SK-N-SH treated with all-trans-retinoic acid at 6 μM for 48 hours (cell line): ENCODE results near the gene SLC37A1.

Experiments used
- ATAC-seq: fragments of 200-7000 bp; cut with Tn5 transposase; 3 replicates; pipeline ENCODE4 v1.9.1; 2020; ENCODE audit warnings: mild to moderate bottlenecking, moderate library complexity
- ARNTL ChIP-seq: fragments of 450-650 bp; formaldehyde crosslinking; IDR thresholded peaks from 2 replicates; pipeline ENCODE4 v1.5.0; 2020; ENCODE audit warnings: low read depth, mild to moderate bottlenecking, moderate library complexity, borderline replicate concordance
- BACH2 ChIP-seq: fragments of 250-450 bp; sonication (Bioruptor Pico); IDR thresholded peaks from 2 replicates; pipeline ENCODE4 v1.9.0; 2021; ENCODE audit warnings: mild to moderate bottlenecking, borderline replicate concordance
- CSDC2 ChIP-seq: fragments of 250-450 bp; sonication (Bioruptor Pico); IDR thresholded peaks from 2 replicates; pipeline ENCODE4 v1.5.0; 2020; ENCODE audit warnings: mild to moderate bottlenecking, moderate library complexity
- ESRRG ChIP-seq: fragments of 250-450 bp; sonication (Bioruptor Pico); IDR thresholded peaks from 2 replicates; pipeline ENCODE4 v1.6.1; 2021; ENCODE audit warnings: mild to moderate bottlenecking
- GLIS3 ChIP-seq: fragments of 250-450 bp; sonication (Bioruptor Pico); IDR thresholded peaks from 2 replicates; pipeline ENCODE4 v1.5.0; 2020; ENCODE audit warnings: mild to moderate bottlenecking, moderate library complexity
- ISL1 ChIP-seq: fragments of 250-450 bp; sonication (Bioruptor Pico); IDR thresholded peaks from 2 replicates; pipeline ENCODE4 v2.1.2; 2022; ENCODE audit warnings: mild to moderate bottlenecking, moderate library complexity
- OSR1 ChIP-seq: fragments of 250-450 bp; sonication (Bioruptor Pico); IDR thresholded peaks from 2 replicates; pipeline ENCODE4 v1.8.0; 2022; ENCODE audit warnings: moderate library complexity, mild to moderate bottlenecking, inconsistent platforms
- PPARA ChIP-seq: fragments of 250-450 bp; sonication (Bioruptor Pico); IDR thresholded peaks from 2 replicates; pipeline ENCODE4 v1.5.0; 2020; ENCODE audit warnings: mild to moderate bottlenecking, borderline replicate concordance
- RARB ChIP-seq: fragments of 250-450 bp; sonication (Bioruptor Pico); IDR thresholded peaks from 2 replicates; pipeline ENCODE4 v1.8.0; 2021; ENCODE audit warnings: mild to moderate bottlenecking, moderate library complexity
- SNAI2 ChIP-seq: fragments of 250-450 bp; sonication (Bioruptor Pico); IDR thresholded peaks from 2 replicates; pipeline ENCODE4 v1.5.0; 2020; ENCODE audit warnings: mild to moderate bottlenecking, moderate library complexity
- TCF4 ChIP-seq: fragments of 250-450 bp; sonication (Bioruptor Pico); IDR thresholded peaks from 2 replicates; pipeline ENCODE4 v1.8.0; 2021; ENCODE audit warnings: mild to moderate bottlenecking, moderate library complexity, borderline replicate concordance
- TOX ChIP-seq: fragments of 250-450 bp; sonication (Bioruptor Pico); IDR thresholded peaks from 2 replicates; pipeline ENCODE4 v1.8.0; 2021; ENCODE audit warnings: mild to moderate bottlenecking, moderate library complexity, borderline replicate concordance
- ZC3H10 ChIP-seq: fragments of 250-450 bp; sonication (Bioruptor Pico); IDR thresholded peaks from 2 replicates; pipeline ENCODE4 v1.5.1; 2021; ENCODE audit warnings: mild to moderate bottlenecking, moderate library complexity
- ZFP3 ChIP-seq: fragments of 250-450 bp; sonication (Bioruptor Pico); IDR thresholded peaks from 2 replicates; pipeline ENCODE4 v1.5.0; 2020; ENCODE audit warnings: mild to moderate bottlenecking, moderate library complexity
- ZFP30 ChIP-seq: fragments of 450-650 bp; formaldehyde crosslinking; IDR thresholded peaks from 2 replicates; pipeline ENCODE4 v1.5.0; 2022; ENCODE audit warnings: mild to moderate bottlenecking, moderate library complexity
- ZNF565 ChIP-seq: fragments of 450-650 bp; formaldehyde crosslinking; conservative IDR thresholded peaks from 2 replicates; pipeline ENCODE4 v1.5.0; 2020; ENCODE audit warnings: low read depth, mild to moderate bottlenecking, moderate library complexity
- ZNF70 ChIP-seq: fragments of 450-650 bp; formaldehyde crosslinking; IDR thresholded peaks from 2 replicates; pipeline ENCODE4 v1.5.0; 2020; ENCODE audit warnings: mild to moderate bottlenecking, moderate library complexity
- TF ChIP-seq, protein P1 (sequence below): fragments of 250-450 bp; sonication (Bioruptor Pico); IDR thresholded peaks from 2 replicates; pipeline ENCODE4 v1.5.1; 2020; ENCODE audit warnings: low read depth, mild to moderate bottlenecking, moderate library complexity
- TF ChIP-seq, protein P2 (sequence below): fragments of 250-450 bp; sonication (Bioruptor Pico); IDR thresholded peaks from 2 replicates; pipeline ENCODE4 v1.5.0; 2020; ENCODE audit warnings: mild to moderate bottlenecking, moderate library complexity
- TF ChIP-seq, protein P3 (sequence below): fragments of 250-450 bp; sonication (Bioruptor Pico); IDR thresholded peaks from 2 replicates; pipeline ENCODE4 v1.8.0; 2020; ENCODE audit warnings: mild to moderate bottlenecking, moderate library complexity, borderline replicate concordance

Gene SLC37A1

DNA sequence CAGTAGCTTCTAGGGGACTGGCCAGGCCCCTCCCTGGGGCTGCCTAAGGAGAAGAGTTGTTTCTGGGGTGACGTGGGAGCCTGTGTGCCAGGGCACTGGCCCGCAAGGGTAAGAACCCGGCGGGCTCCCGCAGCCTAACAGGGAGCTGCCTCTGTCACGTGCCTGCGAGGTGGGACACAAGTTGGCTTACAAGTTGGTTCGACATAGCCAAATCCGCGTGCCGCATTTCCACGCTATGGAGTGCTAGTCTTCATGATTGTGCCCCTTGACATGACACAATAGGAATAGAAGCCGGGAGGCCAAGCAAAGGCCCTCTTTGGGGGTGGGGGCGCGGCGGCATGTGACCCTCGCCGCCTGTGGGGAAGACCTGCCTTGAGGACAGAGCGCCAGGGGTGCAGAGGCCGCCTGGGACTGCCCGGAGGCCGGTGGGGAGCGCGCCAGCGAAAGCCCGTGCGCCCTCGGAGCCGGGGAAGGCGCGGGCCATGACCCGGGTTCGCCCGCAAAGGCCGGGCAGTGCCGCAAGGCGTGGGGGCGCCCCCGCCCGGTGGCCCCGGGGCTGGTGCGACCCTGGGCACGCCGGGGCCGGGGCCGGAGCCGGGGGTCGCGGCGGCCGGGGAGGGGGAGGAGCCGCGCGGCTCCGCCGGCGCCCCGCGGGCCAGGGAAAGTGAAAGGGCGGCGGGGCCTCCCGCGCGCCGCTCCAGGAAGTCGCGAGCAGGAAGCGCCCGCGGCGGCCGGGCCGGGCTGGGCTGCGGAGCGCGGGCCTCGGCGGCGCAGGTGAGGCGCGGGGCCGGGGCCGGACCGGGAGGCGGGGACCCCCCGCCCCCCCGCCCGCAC is at the start of gene SLC37A1:
TSS of gene SLC37A1 (plus strand) at position 702 of the 834 bp plus-strand sequence. CDS start 4,603 bp downstream, outside the sequence.
- no peak; the same call in 1 of the 3 replicates for ATAC-seq
- no peak for TF ChIP-seq CSDC2 (CRISPR knock-in tag)
- TF ChIP-seq, all 23 proteins: peak for 0

- TF ChIP-seq PPARA (CRISPR knock-in tag): no peak
- no peak for TF ChIP-seq TCF4
- TF ChIP-seq OSR1 (CRISPR knock-in tag): no peak
- no peak for TF ChIP-seq ZNF70 (CRISPR knock-in tag)
- TF ChIP-seq ZC3H10 (CRISPR knock-in tag): no peak
- TF ChIP-seq SNAI2 (CRISPR knock-in tag): no peak
- no peak for TF ChIP-seq BACH2 (CRISPR knock-in tag)
- no peak for TF ChIP-seq ESRRG (CRISPR knock-in tag)
- no peak for TF ChIP-seq CSDC2 (CRISPR knock-in tag)
- TF ChIP-seq RARB: no peak
- no peak for TF ChIP-seq ZNF565
- no peak for ATAC-seq
Observed at GRCh38 chr21:42463861-42464515, 49.7 kb upstream of the SLC37A1 start.

- ATAC-seq: no peak
Observed at GRCh38 chr21:42465008-42465802, 48.4 kb upstream of the SLC37A1 start.

More at GRCh38 chr21:42465008-42465802, 48.4 kb upstream of the SLC37A1 start:
- TF ChIP-seq, protein P1, sequence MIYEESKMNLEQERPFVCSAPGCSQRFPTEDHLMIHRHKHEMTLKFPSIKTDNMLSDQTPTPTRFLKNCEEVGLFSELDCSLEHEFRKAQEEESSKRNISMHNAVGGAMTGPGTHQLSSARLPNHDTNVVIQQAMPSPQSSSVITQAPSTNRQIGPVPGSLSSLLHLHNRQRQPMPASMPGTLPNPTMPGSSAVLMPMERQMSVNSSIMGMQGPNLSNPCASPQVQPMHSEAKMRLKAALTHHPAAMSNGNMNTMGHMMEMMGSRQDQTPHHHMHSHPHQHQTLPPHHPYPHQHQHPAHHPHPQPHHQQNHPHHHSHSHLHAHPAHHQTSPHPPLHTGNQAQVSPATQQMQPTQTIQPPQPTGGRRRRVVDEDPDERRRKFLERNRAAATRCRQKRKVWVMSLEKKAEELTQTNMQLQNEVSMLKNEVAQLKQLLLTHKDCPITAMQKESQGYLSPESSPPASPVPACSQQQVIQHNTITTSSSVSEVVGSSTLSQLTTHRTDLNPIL (CRISPR knock-in tag): no peak
- TF ChIP-seq, protein P2, sequence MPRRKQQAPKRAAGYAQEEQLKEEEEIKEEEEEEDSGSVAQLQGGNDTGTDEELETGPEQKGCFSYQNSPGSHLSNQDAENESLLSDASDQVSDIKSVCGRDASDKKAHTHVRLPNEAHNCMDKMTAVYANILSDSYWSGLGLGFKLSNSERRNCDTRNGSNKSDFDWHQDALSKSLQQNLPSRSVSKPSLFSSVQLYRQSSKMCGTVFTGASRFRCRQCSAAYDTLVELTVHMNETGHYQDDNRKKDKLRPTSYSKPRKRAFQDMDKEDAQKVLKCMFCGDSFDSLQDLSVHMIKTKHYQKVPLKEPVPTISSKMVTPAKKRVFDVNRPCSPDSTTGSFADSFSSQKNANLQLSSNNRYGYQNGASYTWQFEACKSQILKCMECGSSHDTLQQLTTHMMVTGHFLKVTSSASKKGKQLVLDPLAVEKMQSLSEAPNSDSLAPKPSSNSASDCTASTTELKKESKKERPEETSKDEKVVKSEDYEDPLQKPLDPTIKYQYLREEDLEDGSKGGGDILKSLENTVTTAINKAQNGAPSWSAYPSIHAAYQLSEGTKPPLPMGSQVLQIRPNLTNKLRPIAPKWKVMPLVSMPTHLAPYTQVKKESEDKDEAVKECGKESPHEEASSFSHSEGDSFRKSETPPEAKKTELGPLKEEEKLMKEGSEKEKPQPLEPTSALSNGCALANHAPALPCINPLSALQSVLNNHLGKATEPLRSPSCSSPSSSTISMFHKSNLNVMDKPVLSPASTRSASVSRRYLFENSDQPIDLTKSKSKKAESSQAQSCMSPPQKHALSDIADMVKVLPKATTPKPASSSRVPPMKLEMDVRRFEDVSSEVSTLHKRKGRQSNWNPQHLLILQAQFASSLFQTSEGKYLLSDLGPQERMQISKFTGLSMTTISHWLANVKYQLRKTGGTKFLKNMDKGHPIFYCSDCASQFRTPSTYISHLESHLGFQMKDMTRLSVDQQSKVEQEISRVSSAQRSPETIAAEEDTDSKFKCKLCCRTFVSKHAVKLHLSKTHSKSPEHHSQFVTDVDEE (CRISPR knock-in tag): no peak
- no peak for TF ChIP-seq SNAI2 (CRISPR knock-in tag)
- TF ChIP-seq ISL1 (CRISPR knock-in tag): no peak
- TF ChIP-seq PPARA (CRISPR knock-in tag): no peak
- no peak for TF ChIP-seq ZC3H10 (CRISPR knock-in tag)
- TF ChIP-seq ARNTL: no peak
- TF ChIP-seq ZNF70 (CRISPR knock-in tag): no peak
- TF ChIP-seq, protein P3, sequence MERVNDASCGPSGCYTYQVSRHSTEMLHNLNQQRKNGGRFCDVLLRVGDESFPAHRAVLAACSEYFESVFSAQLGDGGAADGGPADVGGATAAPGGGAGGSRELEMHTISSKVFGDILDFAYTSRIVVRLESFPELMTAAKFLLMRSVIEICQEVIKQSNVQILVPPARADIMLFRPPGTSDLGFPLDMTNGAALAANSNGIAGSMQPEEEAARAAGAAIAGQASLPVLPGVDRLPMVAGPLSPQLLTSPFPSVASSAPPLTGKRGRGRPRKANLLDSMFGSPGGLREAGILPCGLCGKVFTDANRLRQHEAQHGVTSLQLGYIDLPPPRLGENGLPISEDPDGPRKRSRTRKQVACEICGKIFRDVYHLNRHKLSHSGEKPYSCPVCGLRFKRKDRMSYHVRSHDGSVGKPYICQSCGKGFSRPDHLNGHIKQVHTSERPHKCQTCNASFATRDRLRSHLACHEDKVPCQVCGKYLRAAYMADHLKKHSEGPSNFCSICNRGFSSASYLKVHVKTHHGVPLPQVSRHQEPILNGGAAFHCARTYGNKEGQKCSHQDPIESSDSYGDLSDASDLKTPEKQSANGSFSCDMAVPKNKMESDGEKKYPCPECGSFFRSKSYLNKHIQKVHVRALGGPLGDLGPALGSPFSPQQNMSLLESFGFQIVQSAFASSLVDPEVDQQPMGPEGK (CRISPR knock-in tag): no peak
- no peak for TF ChIP-seq OSR1 (CRISPR knock-in tag)
- no peak for TF ChIP-seq ZFP30 (CRISPR knock-in tag)
- TF ChIP-seq RARB: no peak
- TF ChIP-seq ESRRG (CRISPR knock-in tag): no peak
- no peak for TF ChIP-seq ZFP3 (CRISPR knock-in tag)
- no peak for TF ChIP-seq CSDC2 (CRISPR knock-in tag)
- TF ChIP-seq GLIS3 (CRISPR knock-in tag): no peak
- TF ChIP-seq TCF4: no peak
- TF ChIP-seq ZNF565: no peak
- TF ChIP-seq BACH2 (CRISPR knock-in tag): no peak
- TF ChIP-seq TOX (CRISPR knock-in tag): no peak
